ENCODE data around the gene CRTC3.
A peak's percentile ranks its signal among the peaks of the same experiment; 100 is the strongest.
"Not testable (repeated sequence)": the region's sequence is repeated elsewhere in the genome, so short reads cannot be mapped to it uniquely, and the experiment has no call there.

The CRTC3 gene, protein sequence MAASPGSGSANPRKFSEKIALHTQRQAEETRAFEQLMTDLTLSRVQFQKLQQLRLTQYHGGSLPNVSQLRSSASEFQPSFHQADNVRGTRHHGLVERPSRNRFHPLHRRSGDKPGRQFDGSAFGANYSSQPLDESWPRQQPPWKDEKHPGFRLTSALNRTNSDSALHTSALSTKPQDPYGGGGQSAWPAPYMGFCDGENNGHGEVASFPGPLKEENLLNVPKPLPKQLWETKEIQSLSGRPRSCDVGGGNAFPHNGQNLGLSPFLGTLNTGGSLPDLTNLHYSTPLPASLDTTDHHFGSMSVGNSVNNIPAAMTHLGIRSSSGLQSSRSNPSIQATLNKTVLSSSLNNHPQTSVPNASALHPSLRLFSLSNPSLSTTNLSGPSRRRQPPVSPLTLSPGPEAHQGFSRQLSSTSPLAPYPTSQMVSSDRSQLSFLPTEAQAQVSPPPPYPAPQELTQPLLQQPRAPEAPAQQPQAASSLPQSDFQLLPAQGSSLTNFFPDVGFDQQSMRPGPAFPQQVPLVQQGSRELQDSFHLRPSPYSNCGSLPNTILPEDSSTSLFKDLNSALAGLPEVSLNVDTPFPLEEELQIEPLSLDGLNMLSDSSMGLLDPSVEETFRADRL

DNA sequence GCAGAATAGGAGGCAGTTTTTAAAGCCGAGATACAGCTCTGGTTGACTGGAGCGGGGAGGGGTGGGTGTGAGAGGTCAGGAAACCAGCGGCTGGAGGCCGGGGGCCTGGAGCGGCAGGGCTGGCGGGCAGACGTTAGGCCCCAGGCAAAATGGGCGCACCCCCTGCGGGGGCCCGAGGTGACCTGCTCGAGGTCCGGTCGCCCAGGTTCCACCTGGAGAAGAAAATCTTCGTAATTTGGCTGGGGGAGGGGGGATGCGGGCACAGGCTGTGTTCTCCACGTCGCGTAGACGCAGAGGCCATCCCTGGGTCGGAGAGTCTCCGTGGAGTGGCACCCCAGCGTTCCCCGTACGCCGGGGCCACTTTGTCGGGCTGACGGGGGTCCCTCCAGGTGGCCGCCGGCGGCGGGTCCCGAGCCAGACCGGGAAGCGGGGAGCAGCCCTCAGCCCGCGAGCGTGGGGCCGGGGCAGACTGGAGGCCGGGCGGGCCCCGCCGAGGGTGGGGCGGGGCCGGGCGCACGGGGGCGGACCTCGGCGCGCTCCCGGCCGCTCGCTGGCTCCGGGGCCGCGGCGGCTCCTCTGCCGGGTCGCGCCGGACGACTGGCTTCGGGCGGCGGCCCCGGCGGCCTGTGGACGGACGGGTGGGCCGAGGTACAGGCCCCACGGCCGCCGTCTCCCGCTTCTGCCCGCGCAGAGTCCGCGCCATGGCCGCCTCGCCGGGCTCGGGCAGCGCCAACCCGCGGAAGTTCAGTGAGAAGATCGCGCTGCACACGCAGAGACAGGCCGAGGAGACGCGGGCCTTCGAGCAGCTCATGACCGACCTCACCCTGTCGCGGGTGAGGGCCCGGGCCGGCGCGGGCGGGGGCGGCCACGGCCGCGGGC is at the start of gene CRTC3:
CRTC3 (plus strand) TSS at position 553 of the 879 bp plus-strand sequence; CDS start at position 702, 149 bp downstream.
- peak; percentile 47 for DNase-seq (ENCODE audit: low read depth)

DNA sequence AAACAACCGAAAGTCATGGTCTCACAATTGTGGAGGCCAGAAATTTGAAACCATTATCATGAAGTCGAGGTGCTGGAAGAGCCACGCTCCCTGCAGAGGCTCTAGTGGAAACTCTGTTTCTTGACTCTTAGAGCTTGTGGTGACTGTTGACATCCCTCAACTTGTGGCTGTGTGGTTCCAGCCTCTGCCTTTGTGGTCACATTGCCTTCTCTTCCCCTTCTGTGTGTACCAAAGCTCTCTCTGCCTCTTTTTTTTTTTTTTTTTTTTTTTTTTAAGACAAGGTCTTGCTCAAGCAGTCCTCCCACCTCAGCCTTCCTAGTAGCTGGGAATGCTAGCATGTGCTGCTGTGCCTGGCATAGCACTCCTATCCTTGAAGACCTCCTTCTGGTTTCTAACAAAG is 48.7 kb upstream of the CRTC3 start:
- DNase-seq (ENCODE audit: low read depth) = no peak

DNA sequence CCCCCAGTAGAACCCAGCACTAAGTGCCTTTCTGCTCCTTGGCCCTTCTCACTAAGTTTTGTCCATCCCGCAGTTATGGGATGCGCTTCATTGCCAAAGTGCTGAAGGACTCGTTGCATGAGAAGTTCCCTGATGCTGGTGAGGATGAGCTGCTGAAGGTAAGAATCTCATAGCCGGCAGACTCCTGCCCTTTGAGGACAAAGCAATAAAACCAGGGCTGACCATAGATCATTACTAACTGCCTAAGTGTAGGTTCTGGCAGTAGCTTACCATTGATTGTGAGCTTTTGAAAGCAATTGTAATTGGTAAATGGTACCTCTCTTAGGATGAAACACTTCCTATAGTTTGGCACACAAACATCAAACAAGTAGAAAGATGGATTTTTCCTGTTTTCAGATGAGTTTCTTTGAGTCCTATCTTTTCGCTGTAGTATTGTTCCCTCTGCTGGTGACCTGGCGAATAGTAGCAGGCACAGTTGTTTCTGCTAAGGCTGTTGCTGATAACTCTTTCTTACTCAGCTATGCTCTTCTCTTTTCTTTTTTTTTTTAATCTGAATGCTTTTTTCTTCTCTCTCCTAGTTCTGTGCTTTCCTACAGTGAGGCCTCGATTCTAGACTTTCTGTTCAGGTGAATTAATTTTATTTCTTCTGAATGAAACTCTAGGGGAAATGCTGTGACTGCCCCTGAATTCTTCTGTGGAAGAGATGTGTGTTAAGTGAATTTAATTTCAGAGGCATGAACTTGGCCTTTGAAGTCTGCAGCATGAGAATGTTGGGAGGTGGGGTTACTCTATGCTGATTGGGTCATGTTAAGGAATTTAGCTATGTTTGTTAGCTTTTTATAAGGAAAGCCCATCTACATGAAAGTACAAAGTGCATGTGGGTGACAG is 47.4 kb upstream of the CRTC3 start:
- DNase-seq (ENCODE audit: low read depth) = peak; percentile 49

DNA sequence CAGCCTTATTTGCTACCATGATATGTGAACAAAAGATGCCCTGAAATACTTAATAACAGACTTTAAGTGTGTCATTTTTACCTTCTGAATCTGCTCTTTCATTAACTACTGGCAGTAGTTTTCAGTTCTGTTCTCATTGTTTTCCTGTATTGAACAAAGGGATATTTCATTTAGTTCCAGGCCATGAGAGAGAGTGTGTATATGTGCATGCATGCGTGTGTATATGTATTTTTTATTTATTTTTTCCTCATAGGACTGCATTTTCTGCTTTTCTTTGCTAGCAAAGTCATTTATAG is 46.8 kb upstream of the CRTC3 start:
- DNase-seq (ENCODE audit: low read depth) = no peak

DNA sequence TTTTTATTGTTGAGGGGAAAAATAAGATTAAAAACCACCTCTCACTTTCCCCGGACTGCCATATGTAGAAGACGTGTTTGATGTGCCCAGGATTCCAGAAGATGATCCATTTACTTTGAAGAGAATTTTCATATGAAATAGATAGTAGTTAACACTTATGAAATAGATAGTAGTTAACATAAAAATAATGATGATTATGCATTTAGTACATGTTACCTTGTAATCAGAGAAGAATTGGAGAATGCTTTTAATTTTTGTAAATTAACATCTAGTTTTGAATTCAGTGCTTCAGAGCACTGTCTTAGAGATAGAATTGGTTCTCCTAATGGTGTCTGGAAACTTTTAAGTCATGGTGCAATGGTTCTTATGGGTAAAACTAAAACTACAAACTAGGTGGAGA is 46.1 kb upstream of the CRTC3 start:
- no peak for DNase-seq (ENCODE audit: low read depth)

DNA sequence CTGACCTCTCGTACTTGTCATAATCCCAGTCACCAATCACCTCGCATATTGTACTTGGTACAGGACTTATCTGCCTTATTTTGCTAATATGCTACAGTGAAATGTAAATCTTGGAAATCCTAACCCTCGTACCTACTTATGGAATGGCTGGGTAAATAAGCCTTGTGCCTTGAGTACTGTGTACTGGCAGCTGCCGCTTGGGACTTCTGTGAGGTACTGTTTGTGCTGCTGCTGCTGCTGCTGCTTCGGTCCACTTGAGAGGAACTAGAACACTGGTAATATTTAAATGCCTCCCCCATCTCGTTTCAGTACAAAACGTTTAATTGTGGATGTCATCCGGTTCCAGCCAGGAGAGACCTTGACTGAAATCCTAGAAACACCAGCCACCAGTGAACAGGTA is 42.5 kb upstream of the CRTC3 start:
- no peak for DNase-seq (ENCODE audit: low read depth)

DNA sequence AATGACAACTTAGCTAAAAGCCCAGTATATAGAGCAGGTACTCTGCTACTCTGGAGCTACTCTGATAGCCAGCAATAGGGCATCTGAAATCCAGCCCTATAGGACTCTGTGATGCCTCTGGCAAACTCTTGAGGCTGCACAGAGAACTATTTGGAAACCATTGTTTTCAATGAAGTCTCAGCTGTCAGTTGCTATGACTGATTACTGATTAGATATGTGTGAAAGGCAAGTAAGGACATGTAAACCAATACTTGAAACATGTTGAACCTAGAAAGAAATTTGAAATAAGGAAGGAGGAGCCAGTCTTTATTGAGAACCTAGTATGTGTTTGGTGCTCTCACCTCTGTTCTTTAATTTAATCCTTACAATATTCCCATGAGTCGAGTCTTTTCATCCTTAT is 40.2 kb upstream of the CRTC3 start:
- no peak for DNase-seq (ENCODE audit: low read depth)

DNA sequence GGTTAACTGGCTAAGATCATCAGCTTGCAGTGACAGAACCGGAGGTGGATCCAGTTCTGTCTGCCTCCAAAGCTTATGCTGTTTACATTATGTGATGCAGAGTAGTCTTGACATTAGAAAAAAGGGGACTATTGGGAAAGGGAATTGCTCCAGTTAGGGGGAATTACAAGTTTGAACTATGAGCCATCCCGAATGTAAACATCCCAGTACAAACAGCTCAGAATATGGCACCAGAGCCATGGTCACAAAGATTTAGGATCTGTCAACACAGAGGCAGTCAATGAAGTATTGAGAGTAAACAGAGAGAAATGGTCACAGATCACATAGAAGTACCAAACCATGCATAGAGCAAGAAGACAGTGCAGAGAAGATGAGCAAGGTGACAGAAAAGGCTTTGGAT is 39.8 kb upstream of the CRTC3 start:
- DNase-seq (ENCODE audit: low read depth) = no peak

DNA sequence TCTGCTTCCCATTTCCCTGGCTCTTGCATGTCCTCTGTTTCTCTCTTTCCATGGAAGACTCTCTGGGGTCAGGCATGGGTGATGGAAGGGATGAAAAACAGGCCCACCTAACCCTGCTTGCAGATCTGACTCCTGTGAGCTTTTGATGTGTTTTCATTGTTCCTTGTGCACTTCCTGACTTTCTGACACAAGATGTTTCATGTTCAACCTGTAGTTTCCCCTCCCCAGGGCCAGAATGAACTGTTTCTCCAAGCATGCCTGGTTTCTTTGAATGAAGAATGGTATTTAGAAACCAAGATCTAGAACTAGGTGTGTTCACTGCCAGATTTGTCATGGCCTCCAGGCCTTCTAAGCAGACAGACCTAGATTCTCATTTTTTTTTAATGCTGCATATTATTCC is 36.1 kb upstream of the CRTC3 start:
- no peak for DNase-seq (ENCODE audit: low read depth)

DNA sequence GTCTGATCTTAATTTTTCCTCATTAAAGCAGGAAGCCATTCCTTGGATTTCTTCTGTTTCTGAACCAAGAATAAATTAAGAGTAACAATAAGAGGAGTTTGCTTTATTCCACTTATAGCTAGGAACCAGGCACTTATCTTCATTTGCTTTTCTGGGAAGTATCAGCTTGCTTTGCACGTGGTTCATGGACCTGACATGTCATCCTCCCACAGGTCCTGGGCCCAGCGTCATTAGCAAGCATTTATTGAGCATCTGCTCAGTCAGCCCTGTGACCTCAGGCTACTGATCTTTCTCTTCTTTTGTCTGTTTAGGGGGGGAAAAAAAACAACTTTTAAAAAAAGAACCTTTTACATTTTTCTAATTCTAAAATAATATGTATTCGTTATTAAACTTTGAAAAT is 34.7 kb upstream of the CRTC3 start:
- DNase-seq (ENCODE audit: low read depth) = no peak

DNA sequence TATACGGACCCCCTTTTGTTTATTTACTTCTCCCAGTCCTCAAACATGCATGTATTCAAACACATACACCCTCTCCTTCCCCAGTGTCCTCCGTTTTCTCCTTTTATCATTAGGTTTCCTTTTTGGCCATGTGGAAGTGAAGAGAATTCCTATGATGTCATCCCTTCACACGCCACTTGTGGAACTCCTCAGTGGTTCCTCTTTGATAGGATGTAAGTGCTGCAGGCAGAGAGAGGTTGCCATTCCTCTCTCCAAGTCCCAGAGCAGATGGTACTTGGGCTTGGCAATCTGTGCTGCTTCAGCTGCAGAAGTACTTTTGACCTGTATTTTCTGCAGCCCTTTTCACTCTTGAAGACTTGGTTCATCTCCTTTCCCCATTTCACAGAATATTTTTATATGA is 32.9 kb upstream of the CRTC3 start:
- no peak for DNase-seq (ENCODE audit: low read depth)

DNA sequence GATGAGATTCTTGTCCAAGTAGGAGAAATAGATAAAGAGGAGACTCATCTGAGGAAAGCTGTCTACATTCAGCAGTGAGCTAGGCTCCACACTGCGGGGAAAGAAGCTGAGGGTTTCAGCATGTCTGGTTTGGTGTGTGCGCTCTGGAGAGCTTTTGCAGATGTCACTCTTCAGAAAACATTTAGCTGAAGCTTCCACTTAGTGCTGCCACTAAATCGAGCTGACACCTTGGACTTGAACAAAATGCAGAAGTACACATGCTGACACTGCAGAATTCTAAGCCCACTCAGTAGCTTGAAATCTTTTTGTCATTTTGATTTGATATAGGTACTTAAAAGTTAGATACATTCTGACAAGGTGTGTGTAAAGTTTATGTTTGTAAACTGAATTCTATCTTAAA is 32.3 kb upstream of the CRTC3 start:
- no peak for DNase-seq (ENCODE audit: low read depth)

DNA sequence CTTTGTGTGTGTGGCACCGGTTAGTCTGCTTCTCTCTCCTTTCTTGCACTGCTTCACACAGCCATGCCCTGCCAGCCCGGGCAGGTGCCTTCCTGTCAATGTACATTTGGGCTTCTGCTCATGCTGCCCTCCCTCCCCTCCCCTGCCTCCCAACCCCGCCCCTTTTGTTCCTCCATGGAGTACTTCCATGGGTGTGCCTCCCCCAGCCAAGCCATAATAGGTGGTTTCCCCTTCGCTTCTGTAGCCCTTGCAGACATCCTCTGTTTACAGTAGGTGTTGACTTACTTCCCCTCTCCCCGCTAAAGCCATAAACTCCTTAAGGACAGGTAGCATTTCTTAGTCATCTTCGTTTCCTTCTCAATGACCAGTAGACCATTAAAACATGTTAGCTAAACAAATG is 31.8 kb upstream of the CRTC3 start:
- DNase-seq (ENCODE audit: low read depth) = no peak

DNA sequence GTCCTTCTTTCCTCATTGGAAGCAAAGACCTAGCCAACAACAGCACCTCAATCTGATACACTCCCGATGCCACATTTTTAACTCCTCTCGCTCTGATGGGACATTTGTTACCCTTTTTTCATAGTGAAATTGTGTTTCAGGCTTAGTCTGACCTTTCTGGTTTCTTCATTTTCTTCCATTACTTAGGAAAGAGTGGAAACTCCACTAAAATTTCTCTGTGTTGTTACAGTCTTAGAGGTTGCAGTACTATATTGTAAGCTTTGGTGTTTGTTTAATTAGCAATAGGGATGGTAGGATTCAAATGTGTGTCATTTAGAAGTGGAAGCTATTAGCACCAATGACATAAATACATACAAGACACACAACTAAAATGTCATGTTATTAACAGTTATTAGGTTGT is 29.6 kb upstream of the CRTC3 start:
- DNase-seq (ENCODE audit: low read depth) = no peak

DNA sequence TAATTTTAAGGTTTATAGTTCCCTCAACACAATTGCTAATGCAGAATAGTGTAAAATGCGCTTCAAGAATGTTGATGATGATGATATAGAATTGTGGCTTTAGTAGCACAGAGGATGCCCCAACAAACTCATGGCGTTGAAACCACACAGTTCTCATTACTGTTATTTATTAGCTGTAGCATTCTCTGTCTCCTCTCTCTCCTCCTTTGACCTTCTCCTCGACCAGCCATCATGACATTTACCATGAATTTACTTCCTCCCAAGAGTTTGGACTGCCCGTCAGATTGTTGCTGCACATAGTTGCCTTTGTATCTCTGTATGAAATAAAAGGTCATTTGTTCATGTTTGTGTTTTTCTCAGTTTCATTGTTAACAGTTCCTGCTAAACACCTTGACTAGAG is 27.8 kb upstream of the CRTC3 start:
- DNase-seq (ENCODE audit: low read depth) = no peak

DNA sequence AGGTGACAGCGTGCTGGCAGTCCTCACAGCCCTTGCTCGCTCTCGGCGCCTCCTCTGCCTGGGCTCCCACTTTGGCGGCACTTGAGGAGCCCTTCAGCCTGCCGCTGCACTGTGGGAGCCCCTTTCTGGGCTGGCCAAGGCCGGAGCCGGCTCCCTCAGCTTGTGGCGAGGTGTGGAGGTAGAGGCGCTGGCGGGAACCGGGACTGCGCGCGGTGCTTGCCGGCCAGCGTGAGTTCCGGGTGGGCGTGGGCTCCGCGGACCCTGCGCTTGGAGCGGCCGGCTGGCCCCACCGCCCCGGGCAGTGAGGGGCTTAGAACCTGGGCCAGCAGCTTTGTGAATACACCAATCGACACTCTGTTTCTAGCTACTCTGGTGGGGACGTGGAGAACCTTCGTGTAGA is 18.9 kb upstream of the CRTC3 start:
- not testable (repeated sequence) for DNase-seq (ENCODE audit: low read depth)

DNA sequence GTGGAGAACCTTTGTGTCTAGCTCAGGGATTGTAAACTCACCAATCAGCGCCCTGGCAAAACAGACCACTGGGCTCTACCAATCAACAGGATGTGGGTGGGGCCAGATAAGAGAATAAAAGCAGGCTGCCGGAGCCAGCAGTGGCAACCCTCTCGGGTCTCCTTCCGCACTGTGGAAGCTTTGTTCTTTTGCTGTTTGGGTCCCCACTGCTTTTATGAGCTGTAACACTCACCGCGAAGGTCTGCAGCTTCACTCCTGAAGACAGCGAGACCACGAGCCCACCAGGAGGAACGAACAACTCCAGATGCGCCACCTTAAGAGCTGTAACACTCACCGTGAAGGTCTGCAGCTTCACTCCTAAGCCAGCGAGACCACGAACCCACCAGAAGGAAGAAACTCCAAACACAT is 18.5 kb upstream of the CRTC3 start:
- DNase-seq (ENCODE audit: low read depth) = not testable (repeated sequence)

DNA sequence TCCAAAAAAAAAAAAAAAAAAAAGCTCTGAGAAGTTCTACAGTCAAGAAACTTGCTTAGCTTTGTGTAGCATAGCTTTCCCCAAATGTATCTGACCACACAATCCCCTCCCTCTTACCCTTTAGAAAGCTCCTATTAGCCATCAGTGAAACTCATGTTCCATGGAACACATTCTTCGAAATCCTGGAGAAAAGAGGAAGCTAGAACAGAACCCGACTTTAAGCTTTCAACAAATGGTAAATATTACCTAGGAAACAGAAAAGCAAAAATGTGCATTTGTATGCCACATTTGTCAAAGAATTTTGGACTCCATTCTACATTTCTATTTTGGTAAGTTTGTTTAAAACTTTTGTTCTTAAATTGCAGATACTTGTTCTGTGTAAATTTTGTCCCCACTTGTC is 17.4 kb upstream of the CRTC3 start:
- DNase-seq (ENCODE audit: low read depth) = no peak

DNA sequence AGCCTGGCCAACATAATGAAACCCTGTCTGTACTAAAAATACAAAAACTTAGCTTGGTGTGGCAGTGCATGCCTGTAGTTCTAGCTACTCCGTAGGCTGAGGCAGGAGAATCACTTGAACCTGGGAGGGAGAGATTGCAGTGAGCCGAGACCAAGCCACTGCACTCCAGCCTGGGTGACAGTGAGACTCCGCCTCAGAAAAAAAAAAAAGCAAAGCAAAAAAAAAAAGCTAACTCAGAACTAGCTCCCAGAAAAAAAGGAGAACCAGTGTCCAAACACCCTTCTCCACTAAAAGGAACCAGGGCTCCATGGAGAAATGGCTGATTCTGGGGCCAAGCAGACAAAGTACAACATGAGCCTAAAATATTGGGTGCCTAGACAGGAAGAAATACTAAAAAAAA is 16.7 kb upstream of the CRTC3 start:
- DNase-seq (ENCODE audit: low read depth) = no peak

DNA sequence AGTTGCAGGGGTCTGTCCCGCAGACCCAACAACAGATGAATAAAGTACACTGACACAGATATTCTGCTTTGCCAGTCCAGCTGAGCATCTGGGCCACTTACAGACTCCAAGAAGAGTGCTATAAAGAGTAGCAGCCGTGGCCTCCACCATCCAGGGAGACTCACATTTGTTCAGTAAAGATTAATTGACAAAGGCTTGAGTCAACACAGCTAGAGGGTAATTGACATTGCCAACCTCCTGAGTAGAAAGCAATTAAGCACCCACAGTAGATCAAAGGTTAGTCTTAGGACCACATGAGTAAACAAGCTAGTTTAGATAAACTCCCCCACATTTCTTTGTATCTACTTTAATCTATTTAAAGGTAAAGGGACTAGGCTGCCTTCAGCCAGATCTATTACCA is 16.3 kb upstream of the CRTC3 start:
- DNase-seq (ENCODE audit: low read depth) = no peak

DNA sequence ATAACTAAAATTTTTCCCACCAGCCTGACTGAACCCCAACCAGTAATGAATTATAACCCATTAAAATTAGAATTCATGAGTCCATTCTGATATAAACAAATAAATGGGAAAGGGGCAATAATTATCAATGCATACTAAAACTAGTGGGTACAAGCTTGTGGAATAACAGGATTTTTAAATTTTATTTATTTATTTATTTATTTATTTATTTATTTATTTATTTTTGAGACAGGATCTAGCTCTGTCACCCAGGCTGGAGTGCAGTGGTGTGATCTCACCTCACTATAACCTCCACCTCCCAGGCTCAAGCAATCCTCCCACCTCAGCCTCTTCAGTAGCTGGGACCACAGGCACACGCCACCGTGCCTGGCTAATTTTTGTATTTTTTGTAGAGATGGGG is 15.8 kb upstream of the CRTC3 start:
- DNase-seq (ENCODE audit: low read depth) = not testable (repeated sequence)

DNA sequence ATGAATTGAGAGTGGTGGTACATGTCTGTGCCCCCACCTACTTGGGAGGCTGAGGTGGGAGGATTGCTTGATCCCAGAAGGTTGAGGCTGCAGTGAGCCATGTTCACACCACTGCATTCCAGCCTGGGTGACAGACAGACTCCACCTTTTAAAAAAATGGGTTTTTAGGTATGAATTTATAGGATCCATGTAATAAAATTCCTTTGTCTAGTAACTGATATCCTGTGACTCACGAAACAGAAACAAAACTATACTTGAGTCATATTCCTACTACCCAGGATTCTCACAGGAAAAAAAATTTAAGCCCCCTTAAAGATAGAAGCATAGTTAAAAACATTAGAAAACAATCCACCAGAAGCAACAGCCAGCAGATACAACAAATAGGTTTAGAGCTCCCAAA is 10.0 kb upstream of the CRTC3 start:
- DNase-seq (ENCODE audit: low read depth) = peak; percentile 14
